SK-N-SH (cell line): ENCODE measurements around the gene NT5DC3. TPM values are rescaled to one million over a fixed set of nuclear protein-coding genes. Genes with fewer than 3 reads are reported as not detected.

Source experiments
- CTCF ChIA-PET: fragments of 300-600, 350-600 bp; formaldehyde crosslinking; extraction: SDS; loops from one replicate; lab custom pipeline; 2021; lab: Yijun Ruan, JAX
- POLR2A ChIA-PET: fragments of 350-600 bp; sonication (Branson Sonifier 250); formaldehyde crosslinking; extraction: SDS; loops from one replicate; lab custom pipeline; 2020; ENCODE audit warnings: antibody characterized with exemption, inconsistent platforms; lab: Yijun Ruan, JAX
- DNase-seq: peaks from one replicate; pipeline ENCODE4 v3.0.0; 2012
- H2AFZ ChIP-seq: fragments of 200-600 bp; sonication (generic); 2 replicates; pipeline ENCODE4 v1.8.1; 2016; ENCODE audit warnings: antibody characterized with exemption, mild to moderate bottlenecking, low read depth
- H3F3A ChIP-seq: fragments of 200-600 bp; sonication (generic); replicated peaks from 2 replicates; pipeline ENCODE3; 2016; ENCODE audit warnings: antibody characterized with exemption, mild to moderate bottlenecking; ENCODE audit not compliant: insufficient read depth
- H3K27ac ChIP-seq, 2 experiments: fragments of 200-500 bp in 1 of 2; fragments of 200-600 bp in 1 of 2; sonication (Bioruptor generic) in 1 of 2; sonication (generic), shearing (Covaris generic) in 1 of 2; 2 replicates each; pipeline versions ENCODE4 v1.5.1 to v1.6.1; 2014 to 2016; ENCODE audit warnings: low read depth in 2 of 2, inconsistent platforms in 1 of 2, low read length in 1 of 2, mild to moderate bottlenecking in 1 of 2, mixed read lengths in 1 of 2
- H3K27me3 ChIP-seq: fragments of 200-600 bp; sonication (generic), shearing (Covaris generic); 2 replicates; pipeline ENCODE4 v1.6.1; 2016; ENCODE audit warnings: mixed run types; ENCODE audit not compliant: insufficient read depth
- H3K36me3 ChIP-seq, 2 experiments: fragments of 200-500 bp in 1 of 2; fragments of 200-600 bp in 1 of 2; sonication (Bioruptor generic) in 1 of 2; sonication (generic) in 1 of 2; replicated peaks in 1 of 2; 2 replicates each; pipeline versions ENCODE3 to v1.5.1; 2014 to 2016; ENCODE audit warnings: low read length in 1 of 2, mild to moderate bottlenecking in 1 of 2; ENCODE audit not compliant: insufficient read depth in 2 of 2, control insufficient read depth in 1 of 2
- H3K4me1 ChIP-seq, 2 experiments: fragments of 200-500 bp in 1 of 2; fragments of 200-600 bp in 1 of 2; sonication (Bioruptor generic) in 1 of 2; sonication (generic), shearing (Covaris generic) in 1 of 2; 2 replicates each; pipeline versions ENCODE4 v1.5.1 to v1.6.1; 2014 to 2016; ENCODE audit warnings: low read depth in 1 of 2, low read length in 1 of 2, mixed run types in 1 of 2; ENCODE audit not compliant: insufficient read depth in 2 of 2, control insufficient read depth in 1 of 2
- H3K4me2 ChIP-seq: fragments of 200-600 bp; sonication (generic), shearing (Covaris generic); 2 replicates; pipeline ENCODE4 v1.6.1; 2017; ENCODE audit warnings: mixed run types
- H3K4me3 ChIP-seq, 2 experiments: fragments of 200-500 bp in 1 of 2; fragments of 200-600 bp in 1 of 2; sonication (Bioruptor generic) in 1 of 2; sonication (generic), shearing (Covaris generic) in 1 of 2; 2 replicates each; pipeline versions ENCODE4 v1.5.1 to v1.8.1; 2014 to 2016; ENCODE audit warnings: low read depth in 2 of 2, inconsistent platforms in 1 of 2, low read length in 1 of 2, mild to moderate bottlenecking in 1 of 2, mixed read lengths in 1 of 2, moderate library complexity in 1 of 2
- H3K79me2 ChIP-seq: fragments of 200-600 bp; sonication (generic); 2 replicates; pipeline ENCODE4 v1.8.1; 2017; ENCODE audit warnings: mild to moderate bottlenecking; ENCODE audit not compliant: insufficient read depth
- H3K9ac ChIP-seq: fragments of 200-600 bp; sonication (generic); 2 replicates; pipeline ENCODE4 v1.6.1; 2017; ENCODE audit warnings: mixed run types
- H3K9me2 ChIP-seq: fragments of 200-600 bp; sonication (generic); 2 replicates; pipeline ENCODE4 v1.6.1; 2017; ENCODE audit warnings: mixed run types
- H3K9me3 ChIP-seq: fragments of 200-600 bp; sonication (generic); 2 replicates; pipeline ENCODE4 v1.6.1; 2017; ENCODE audit warnings: mixed run types, mild to moderate bottlenecking, moderate library complexity
- H4K20me1 ChIP-seq: fragments of 200-600 bp; sonication (generic); 2 replicates; pipeline ENCODE4 v1.6.1; 2017; ENCODE audit warnings: mild to moderate bottlenecking, mixed run types; ENCODE audit not compliant: insufficient read depth
- ELF1 ChIP-seq: IDR thresholded peaks from 2 replicates; pipeline ENCODE4 v1.4.0; 2012
- EP300 ChIP-seq, 2 experiments: IDR thresholded peaks; 2 replicates each; pipeline versions ENCODE4 v1.4.0 to v1.6.1; 2012; ENCODE audit warnings: borderline replicate concordance in 1 of 2, low read depth in 1 of 2, low read length in 1 of 2
- FOXM1 ChIP-seq: IDR thresholded peaks from 2 replicates; pipeline ENCODE4 v1.4.0; 2012; ENCODE audit warnings: low read depth, mild to moderate bottlenecking
- GABPA ChIP-seq: IDR thresholded peaks from 2 replicates; pipeline ENCODE4 v1.4.0; 2012; ENCODE audit warnings: low read depth, mild to moderate bottlenecking
- GATA2 ChIP-seq: sonication (generic); formaldehyde crosslinking; IDR thresholded peaks from 2 replicates; pipeline ENCODE4 v1.5.0; 2020; ENCODE audit warnings: mild to moderate bottlenecking, missing genetic modification reagents
- JUND ChIP-seq: IDR thresholded peaks from 2 replicates; pipeline ENCODE4 v1.4.0; 2012
- MAX ChIP-seq: IDR thresholded peaks from 2 replicates; pipeline ENCODE4 v1.4.0; 2012; ENCODE audit warnings: low read depth
- NFIC ChIP-seq: IDR thresholded peaks from 2 replicates; pipeline ENCODE4 v1.4.0; 2012; ENCODE audit warnings: borderline replicate concordance
- POLR2AphosphoS5 ChIP-seq: IDR thresholded peaks from 2 replicates; pipeline ENCODE4 v1.6.1; 2012; ENCODE audit warnings: low read depth, low read length
- RAD21 ChIP-seq: IDR thresholded peaks from 2 replicates; pipeline ENCODE4 v1.6.1; 2012; ENCODE audit warnings: mild to moderate bottlenecking, low read length
- RFX5 ChIP-seq: IDR thresholded peaks from 2 replicates; pipeline ENCODE4 v1.6.1; 2012; ENCODE audit warnings: mild to moderate bottlenecking, improper control_type of control experiment, low read length
- RXRA ChIP-seq: IDR thresholded peaks from 2 replicates; pipeline ENCODE4 v1.4.0; 2012; ENCODE audit warnings: low read depth, mild to moderate bottlenecking, borderline replicate concordance
- TAF1 ChIP-seq: IDR thresholded peaks from 2 replicates; pipeline ENCODE4 v1.6.1; 2012; ENCODE audit warnings: low read depth, mild to moderate bottlenecking, low read length, moderate library complexity, borderline replicate concordance
- TCF12 ChIP-seq: IDR thresholded peaks from 2 replicates; pipeline ENCODE4 v1.4.0; 2012
- YY1 ChIP-seq: IDR thresholded peaks from 2 replicates; pipeline ENCODE4 v1.4.0; 2012; ENCODE audit warnings: low read depth, mild to moderate bottlenecking
- WGBS: methylation state at CpG from one replicate; pipeline ENCODE4 v1.1.6; 2017; ENCODE audit warnings: low lambda C conversion rate; 5-methylcytosine and 5-hydroxymethylcytosine counted together
- polyA plus RNA-seq, 3 experiments: library from polyadenylated mRNA; depleted of rRNA; stranded (reverse); fragments of >200 nt; gene quantifications; 2 replicates each; pipeline ENCODE4 v1.2.3, GENCODE V29; 2012
- TF ChIP-seq, protein P1 (sequence below): IDR thresholded peaks from 2 replicates; pipeline ENCODE4; 2012
- TF ChIP-seq, protein P2 (sequence below): fragments of 150-350 bp; IDR thresholded peaks from 2 replicates; pipeline ENCODE4 v1.6.1; 2017; ENCODE audit warnings: antibody characterized with exemption, low read length, low read depth, borderline replicate concordance
- TF ChIP-seq, protein P3 (sequence below): fragments of 150-350 bp; IDR thresholded peaks from 2 replicates; pipeline ENCODE4 v1.6.1; 2016; ENCODE audit warnings: mild to moderate bottlenecking, low read depth, low read length
- TF ChIP-seq, protein P4 (sequence below): fragments of 200-600 bp; sonication (generic); IDR thresholded peaks from 2 replicates; pipeline ENCODE4 v1.6.1; 2017; ENCODE audit warnings: antibody characterized with exemption, mild to moderate bottlenecking, moderate library complexity

The NT5DC3 gene
- polyA plus RNA-seq, 1 of the 3 experiments (the other 2 are of a cell fraction) = 11.0 TPM

DNA sequence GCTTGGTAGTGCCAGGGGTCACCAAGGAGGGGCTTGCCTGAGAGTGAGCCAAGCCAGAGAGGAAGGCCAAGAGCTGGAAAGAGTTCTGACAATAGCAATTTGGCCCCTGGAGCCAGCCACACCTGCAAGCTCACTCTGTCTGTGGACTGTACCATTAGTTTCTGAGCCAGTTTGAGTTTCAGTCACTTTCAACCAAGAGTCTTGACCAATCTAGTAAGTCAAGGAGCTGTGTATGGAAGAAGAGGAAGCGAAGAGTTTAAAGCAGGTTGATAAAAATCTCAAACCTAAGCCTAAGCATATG lies 38.5 kb downstream of the NT5DC3 start:
- Histone ChIP-seq H3K27ac (peak overlapping the region in 1 of 2 experiments; percentile 94; a peak in 3 of 4 replicates), H3K4me2 (peak overlapping the region; percentile 46; the same call in 1 of the 2 replicates), H3K9me3 (no peaks in the 10 kb centered on the region), H3K79me2 (peaks cover 8% of the 10 kb centered on the region; the same call in 1 of the 2 replicates), H3K9ac (no peak overlapping the region; the same call in 1 of the 2 replicates), H3K4me1 (peaks cover 18 to 54% of the 10 kb centered on the region in 2 experiments), H3K9me2 (no peaks in the 10 kb centered on the region), H3F3A (peaks cover 25% of the 10 kb centered on the region), H2AFZ (no peak overlapping the region), H3K4me3 (no peak overlapping the region), H3K27me3 (no peaks in the 10 kb centered on the region), H4K20me1 (no peaks in the 10 kb centered on the region), H3K36me3 (peaks cover 9 to 13% of the 10 kb centered on the region in 2 experiments)
- DNase-seq = no peak
- WGBS = 93% methylated on average over 1 of the region's 1 CpG
- CTCF ChIA-PET = interaction anchor here (1.2 kb wide), 1 partner anchor 25 kb away, joined by 5 read pairs; no protein-coding TSS in a partner anchor
- POLR2A ChIA-PET = no interaction called here
- TF ChIP-seq NFIC (0 out of 2 replicates have a peak, but pooled peaks have one; percentile 4), GATA2 (CRISPR knock-in tag) (no peak), GABPA (peak; percentile 39; the same call in 1 of the 2 replicates), RFX5 (no peak), ELF1 (peak; percentile 37; the same call in 1 of the 2 replicates), EP300 (IDR thresholded peaks at IDR 0.05; ENCODE audit: borderline replicate concordance in 1 of 2, low read depth in 1 of 2, low read length in 1 of 2) (no peak)
- TF ChIP-seq, protein P1, sequence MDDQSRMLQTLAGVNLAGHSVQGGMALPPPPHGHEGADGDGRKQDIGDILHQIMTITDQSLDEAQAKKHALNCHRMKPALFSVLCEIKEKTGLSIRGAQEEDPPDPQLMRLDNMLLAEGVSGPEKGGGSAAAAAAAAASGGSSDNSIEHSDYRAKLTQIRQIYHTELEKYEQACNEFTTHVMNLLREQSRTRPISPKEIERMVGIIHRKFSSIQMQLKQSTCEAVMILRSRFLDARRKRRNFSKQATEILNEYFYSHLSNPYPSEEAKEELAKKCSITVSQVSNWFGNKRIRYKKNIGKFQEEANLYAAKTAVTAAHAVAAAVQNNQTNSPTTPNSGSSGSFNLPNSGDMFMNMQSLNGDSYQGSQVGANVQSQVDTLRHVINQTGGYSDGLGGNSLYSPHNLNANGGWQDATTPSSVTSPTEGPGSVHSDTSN = no peak

DNA sequence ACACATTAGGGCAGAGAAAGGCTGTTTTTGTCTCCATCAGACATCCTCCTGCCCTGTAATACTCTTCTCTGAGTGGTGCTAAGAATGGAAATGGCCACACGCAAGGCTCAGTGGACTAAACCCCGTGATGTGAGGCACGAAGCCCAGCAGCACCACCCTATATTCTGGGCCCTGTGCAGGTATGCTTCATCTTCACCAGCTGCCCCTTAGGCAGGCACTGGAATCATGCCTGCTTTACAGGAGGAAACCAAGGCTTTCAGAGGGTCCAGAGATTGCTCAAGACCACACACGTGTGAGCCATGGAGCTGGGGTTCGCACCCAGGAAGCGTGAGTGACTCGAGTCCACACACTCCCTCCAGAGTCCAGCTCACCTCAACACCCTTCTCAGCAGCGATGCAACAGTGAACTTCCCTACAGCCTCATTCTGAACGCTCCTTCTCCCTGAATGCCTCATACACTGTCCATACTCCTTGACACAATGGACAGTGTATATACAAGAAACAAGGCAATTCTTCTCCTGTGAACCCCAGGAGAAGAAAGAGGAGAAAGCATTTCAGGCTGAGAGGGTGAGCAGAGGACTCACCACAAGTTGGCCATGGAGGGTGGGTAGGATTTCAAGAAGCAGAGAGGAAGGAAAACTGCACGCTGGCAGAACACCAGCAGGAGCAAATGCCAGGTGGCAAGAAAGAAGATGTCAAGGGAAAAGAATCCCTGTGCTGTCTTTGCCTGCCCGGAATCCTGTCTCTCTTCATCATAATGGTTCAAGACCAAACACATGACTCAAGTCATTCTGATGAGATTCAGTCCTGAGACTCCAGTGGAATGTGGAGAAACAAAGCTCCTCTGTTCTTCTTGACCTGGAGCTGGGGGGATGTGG lies 39.1 kb downstream of the NT5DC3 start:
- Histone ChIP-seq H3K79me2 (peaks cover 5% of the 10 kb centered on the region; the same call in 1 of the 2 replicates), H3K27me3 (no peaks in the 10 kb centered on the region), H3K9me2 (no peaks in the 10 kb centered on the region), H2AFZ (no peak overlapping the region), H3K4me1 (peaks cover 18 to 49% of the 10 kb centered on the region in 2 experiments), H4K20me1 (no peaks in the 10 kb centered on the region), H3K36me3 (peaks cover 9 to 13% of the 10 kb centered on the region in 2 experiments), H3K4me2 (peak overlapping the region; percentile 46), H3K9ac (peak overlapping the region; percentile 20; the same call in 1 of the 2 replicates), H3K27ac (peak overlapping the region in 1 of 2 experiments; percentile 94; a peak in 3 of 4 replicates), H3K4me3 (no peak overlapping the region), H3F3A (peaks cover 25% of the 10 kb centered on the region), H3K9me3 (no peaks in the 10 kb centered on the region)
- 75% methylated on average over 11 of the region's 11 CpGs for WGBS
- CTCF ChIA-PET = interaction anchor here (1.2 kb wide), 1 partner anchor 26 kb away, joined by 5 read pairs; no protein-coding TSS in a partner anchor
- POLR2A ChIA-PET = no interaction called here
- DNase-seq = no peak
- TF ChIP-seq POLR2AphosphoS5 = peak; percentile 73
- no peak for TF ChIP-seq RFX5
- TF ChIP-seq, protein P2, sequence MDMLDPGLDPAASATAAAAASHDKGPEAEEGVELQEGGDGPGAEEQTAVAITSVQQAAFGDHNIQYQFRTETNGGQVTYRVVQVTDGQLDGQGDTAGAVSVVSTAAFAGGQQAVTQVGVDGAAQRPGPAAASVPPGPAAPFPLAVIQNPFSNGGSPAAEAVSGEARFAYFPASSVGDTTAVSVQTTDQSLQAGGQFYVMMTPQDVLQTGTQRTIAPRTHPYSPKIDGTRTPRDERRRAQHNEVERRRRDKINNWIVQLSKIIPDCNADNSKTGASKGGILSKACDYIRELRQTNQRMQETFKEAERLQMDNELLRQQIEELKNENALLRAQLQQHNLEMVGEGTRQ = no peak
- no peak for TF ChIP-seq GABPA
- TF ChIP-seq EP300 (IDR thresholded peaks at IDR 0.05; ENCODE audit: borderline replicate concordance in 1 of 2, low read depth in 1 of 2, low read length in 1 of 2) = peak; percentile 68 to 98
- TF ChIP-seq TCF12 = peak; percentile 99
- TF ChIP-seq RXRA = peak; percentile 95
- TF ChIP-seq, protein P3, sequence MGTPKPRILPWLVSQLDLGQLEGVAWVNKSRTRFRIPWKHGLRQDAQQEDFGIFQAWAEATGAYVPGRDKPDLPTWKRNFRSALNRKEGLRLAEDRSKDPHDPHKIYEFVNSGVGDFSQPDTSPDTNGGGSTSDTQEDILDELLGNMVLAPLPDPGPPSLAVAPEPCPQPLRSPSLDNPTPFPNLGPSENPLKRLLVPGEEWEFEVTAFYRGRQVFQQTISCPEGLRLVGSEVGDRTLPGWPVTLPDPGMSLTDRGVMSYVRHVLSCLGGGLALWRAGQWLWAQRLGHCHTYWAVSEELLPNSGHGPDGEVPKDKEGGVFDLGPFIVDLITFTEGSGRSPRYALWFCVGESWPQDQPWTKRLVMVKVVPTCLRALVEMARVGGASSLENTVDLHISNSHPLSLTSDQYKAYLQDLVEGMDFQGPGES = no peak
- TF ChIP-seq FOXM1 = peak; percentile 82
- no peak for TF ChIP-seq RAD21
- peak; percentile 25; the same call in 1 of the 2 replicates for TF ChIP-seq MAX
- no peak for TF ChIP-seq YY1
- TF ChIP-seq, protein P4, sequence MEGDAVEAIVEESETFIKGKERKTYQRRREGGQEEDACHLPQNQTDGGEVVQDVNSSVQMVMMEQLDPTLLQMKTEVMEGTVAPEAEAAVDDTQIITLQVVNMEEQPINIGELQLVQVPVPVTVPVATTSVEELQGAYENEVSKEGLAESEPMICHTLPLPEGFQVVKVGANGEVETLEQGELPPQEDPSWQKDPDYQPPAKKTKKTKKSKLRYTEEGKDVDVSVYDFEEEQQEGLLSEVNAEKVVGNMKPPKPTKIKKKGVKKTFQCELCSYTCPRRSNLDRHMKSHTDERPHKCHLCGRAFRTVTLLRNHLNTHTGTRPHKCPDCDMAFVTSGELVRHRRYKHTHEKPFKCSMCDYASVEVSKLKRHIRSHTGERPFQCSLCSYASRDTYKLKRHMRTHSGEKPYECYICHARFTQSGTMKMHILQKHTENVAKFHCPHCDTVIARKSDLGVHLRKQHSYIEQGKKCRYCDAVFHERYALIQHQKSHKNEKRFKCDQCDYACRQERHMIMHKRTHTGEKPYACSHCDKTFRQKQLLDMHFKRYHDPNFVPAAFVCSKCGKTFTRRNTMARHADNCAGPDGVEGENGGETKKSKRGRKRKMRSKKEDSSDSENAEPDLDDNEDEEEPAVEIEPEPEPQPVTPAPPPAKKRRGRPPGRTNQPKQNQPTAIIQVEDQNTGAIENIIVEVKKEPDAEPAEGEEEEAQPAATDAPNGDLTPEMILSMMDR = no peak
- TF ChIP-seq, protein P1 = peak; percentile 97
- peak; percentile 92 for TF ChIP-seq JUND
- TF ChIP-seq TAF1 = no peak
